Activated CD4-positive, alpha-beta T cell treated with anti-CD3 and anti-CD28 coated beads, Interleukin-2, amount 50 U/mL, for 16 hours (primary cell): ENCODE measurements around the gene GPR52.

Source experiments
- DNase-seq: peaks from one replicate; pipeline ENCODE4 v3.0.0-alpha.2; 2020

Gene GPR52

DNA sequence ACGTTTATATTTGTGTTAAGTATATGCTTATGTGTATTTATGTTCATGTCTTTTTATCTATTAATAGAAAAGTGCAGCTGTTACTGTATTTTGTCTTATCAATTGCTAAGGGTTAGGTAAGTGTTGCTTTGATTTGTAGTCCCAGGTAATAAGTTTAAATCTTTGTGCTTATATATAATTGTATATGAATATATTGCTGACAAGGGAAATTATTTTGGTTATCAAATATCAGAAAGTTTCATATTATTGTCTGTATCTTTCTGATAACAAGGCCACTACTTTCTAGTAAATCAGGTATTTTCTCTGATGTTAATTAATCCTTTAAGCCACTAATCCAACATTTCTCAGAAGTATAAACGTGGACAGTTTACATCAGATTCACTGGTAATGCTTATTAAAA, 21.3 kb downstream of the GPR52 start:
- no peak for DNase-seq

DNA sequence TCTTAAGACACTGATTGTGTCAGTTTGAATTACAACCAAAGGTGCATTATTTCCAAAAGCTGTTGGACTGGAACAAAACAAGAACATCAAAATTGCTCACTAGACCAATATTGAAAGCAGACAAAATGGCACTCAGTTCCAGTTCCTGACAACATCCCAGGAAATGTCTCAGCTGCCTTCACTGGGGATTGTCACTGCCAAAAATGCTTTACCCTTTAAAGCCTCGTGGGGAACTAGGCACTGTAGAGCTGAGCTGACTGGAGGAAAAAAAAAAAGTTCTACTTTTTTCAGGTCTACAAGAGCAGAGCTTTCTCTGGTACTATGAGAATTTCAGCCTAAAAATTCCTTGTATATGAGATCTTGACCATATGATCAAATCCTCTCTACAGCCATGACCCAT, 21.9 kb downstream of the GPR52 start:
- no peak for DNase-seq

DNA sequence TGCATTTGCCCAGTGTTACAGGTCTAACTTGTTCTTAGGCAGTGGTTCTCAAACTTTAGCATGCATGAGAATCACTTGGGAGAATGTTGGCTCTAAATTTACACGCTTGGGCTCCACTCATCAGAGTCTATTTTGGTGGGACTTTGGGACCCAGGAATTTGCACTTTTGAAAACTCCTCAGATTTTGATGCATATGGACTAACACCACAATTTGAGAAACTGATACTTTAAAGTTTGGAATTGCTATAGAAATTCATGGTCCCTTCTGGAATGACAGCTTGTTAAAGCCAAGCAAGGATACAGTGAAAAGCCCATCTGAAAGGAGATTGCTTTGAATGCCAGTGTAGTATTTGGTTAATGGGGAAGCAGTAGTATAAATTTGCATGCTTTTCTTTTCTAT, 31.5 kb downstream of the GPR52 start:
- no peak for DNase-seq

DNA sequence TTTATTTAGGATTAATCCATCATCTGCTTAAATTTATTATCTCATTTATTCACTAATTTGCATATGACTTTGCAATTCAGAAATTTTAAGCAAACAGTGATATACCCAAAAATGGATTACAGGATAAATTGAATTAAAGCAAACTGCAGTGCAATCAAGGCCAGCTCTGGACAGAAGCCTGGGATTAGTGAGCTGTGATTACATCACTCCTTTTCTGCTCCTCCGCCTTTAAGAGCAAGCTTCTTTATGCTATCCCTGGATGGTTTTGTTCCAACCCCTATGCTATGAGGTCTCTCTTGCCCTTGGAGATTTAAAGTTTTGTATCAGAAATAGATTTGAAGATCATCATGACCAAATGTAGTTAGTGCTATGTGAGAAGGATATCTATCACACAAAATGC, 32.6 kb downstream of the GPR52 start:
- DNase-seq, result no peak

DNA sequence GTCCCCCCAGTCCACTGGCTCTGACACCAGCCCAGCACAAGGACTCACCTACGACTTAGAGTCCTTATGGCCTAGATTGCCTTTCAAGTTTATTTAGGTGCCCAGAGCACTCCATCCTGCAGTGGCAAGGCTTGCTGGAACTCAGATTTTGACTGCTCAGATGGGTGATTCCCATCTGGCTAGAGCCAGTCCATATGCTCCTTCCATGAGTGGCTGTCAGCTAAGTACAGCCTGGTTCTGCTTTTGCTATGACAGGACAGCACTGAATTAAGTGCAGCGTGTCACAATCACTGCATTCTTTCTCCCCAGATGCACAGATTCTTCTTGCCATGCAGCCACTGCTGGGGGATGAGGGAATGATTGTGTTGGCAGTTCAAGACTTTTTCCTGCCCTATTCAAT, 43.8 kb downstream of the GPR52 start:
- no peak for DNase-seq

DNA sequence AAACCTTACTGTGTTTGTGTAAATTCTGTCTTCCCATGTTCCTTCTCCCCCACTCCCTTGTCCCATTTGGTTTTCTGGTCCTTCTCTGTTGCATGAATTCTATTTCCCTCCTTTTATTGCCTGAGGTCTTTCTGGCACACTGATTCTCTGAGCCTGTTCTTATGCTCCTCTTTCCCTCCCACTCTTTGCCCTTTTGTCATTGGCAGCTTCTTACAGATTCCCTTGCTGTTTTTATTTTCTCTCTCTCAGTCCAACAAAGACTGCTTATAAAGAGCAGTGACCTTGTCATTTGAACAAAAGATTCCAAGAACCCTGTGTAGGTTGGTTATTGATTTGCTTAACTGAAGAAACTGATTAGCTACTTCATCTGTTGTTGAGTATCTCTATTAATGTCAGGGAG, 49.7 kb downstream of the GPR52 start:
- DNase-seq, result no peak
